HUDEP-2 (cell line): ENCODE measurements around the gene NIN.

Experiments
- DNase-seq, 76 experiments: peaks; one replicate each; lab custom pipeline; 2025; ENCODE audit not compliant: unreplicated experiment in 76 of 76; lab: John Stamatoyannopoulos, UW

The NIN gene

DNA sequence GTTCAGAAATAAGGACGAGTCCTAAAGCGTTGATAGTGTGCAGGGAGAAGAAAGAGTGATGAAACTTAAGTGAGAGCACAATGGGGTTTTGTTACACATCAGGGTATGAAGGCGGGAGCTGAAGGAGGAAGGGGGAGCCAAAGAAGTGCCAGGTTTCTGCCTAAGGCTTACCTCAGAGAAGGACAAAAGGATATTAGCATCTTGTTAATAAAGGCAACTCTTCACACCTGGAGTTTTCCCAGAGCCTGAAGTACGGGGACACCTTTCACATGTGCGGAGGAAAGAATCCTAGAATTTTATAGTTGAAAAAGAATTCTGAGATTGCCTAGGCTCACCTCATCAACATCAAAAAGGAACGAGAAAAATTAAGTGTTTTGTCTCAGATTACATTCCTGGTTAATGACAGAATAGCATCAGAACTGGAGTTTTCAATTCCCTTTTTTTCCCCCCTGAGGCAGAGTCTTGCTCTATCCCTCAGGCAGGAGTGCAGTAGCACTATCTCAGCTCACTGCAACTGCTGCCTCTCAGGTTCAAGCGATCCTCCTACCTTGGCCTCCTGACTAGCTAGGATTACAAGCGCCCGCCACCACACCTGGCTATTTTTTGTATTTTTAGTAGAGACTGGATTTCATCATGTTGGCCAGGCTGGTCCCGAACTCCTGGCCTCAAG lies 160.6 kb downstream of the NIN start:
- no peak for DNase-seq
